Muscle layer of duodenum (tissue), 2 donors: ENCODE data around the gene MTHFS.

Experiments used
- H3K27ac ChIP-seq: one replicate; pipeline ENCODE4 v1.7.0; 2013; ENCODE audit warnings: mild to moderate bottlenecking, low read length
- H3K27me3 ChIP-seq: one replicate; pipeline ENCODE4 v1.7.0; 2013; ENCODE audit warnings: low read depth, mild to moderate bottlenecking, control low read depth, low read length
- H3K36me3 ChIP-seq, 2 donors: one replicate each; pipeline ENCODE4 v1.7.0; 2013; ENCODE audit warnings: low read length in 2 of 2, control low read depth in 1 of 2, mild to moderate bottlenecking in 1 of 2; ENCODE audit not compliant: insufficient read depth in 2 of 2, control insufficient read depth in 1 of 2
- H3K4me1 ChIP-seq, 2 donors: one replicate each; pipeline ENCODE4 v1.7.0; 2013; ENCODE audit warnings: low read length in 2 of 2, mild to moderate bottlenecking in 2 of 2, control low read depth in 1 of 2, moderate library complexity in 1 of 2; ENCODE audit not compliant: insufficient read depth in 2 of 2, control insufficient read depth in 1 of 2
- H3K4me3 ChIP-seq, 2 donors: one replicate each; pipeline ENCODE4 v1.7.0; 2013; ENCODE audit warnings: low read length in 2 of 2, low read depth in 1 of 2, mild to moderate bottlenecking in 1 of 2
- H3K9me3 ChIP-seq, 2 donors: one replicate each; pipeline ENCODE4 v1.7.0; 2013; ENCODE audit warnings: low read length in 2 of 2, control low read depth in 1 of 2, mild to moderate bottlenecking in 1 of 2; ENCODE audit not compliant: control insufficient read depth in 1 of 2
- donor health status: healthy.

The MTHFS gene

DNA sequence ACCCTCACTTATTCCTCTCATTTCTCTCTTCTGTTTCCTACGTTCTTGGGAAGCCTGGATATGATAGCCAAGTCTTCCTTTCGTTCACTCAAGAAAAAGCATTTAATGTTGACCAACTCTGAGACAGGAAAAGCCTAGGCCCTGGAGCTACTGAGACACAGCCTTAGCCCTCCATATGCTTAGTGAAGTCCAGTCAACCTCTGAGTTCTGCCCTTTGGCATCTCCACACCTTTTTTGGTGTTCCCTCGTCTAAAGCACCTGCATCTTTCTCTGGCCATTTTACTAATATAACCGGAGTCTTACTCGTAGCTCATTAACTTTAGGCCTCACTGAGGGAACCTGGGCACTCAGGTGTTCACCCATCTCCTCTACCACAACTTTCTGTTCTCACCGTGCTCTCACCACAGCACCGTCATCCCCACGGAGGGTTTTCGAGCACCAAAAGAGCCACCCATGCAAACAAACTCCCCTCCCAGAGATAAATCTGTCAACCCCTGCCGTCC is 632 bp downstream of the MTHFS start:
- H3K27ac ChIP-seq: peak overlapping the region; percentile 83
- no peaks in the 10 kb centered on the region for H3K27me3 ChIP-seq
- H3K4me1 ChIP-seq: peaks cover 7 to 8% of the 10 kb centered on the region in 2 donors
- no peaks in the 10 kb centered on the region for H3K9me3 ChIP-seq
- no peaks in the 10 kb centered on the region for H3K36me3 ChIP-seq
- H3K4me3 ChIP-seq: peak overlapping the region; percentile 66 to 73

DNA sequence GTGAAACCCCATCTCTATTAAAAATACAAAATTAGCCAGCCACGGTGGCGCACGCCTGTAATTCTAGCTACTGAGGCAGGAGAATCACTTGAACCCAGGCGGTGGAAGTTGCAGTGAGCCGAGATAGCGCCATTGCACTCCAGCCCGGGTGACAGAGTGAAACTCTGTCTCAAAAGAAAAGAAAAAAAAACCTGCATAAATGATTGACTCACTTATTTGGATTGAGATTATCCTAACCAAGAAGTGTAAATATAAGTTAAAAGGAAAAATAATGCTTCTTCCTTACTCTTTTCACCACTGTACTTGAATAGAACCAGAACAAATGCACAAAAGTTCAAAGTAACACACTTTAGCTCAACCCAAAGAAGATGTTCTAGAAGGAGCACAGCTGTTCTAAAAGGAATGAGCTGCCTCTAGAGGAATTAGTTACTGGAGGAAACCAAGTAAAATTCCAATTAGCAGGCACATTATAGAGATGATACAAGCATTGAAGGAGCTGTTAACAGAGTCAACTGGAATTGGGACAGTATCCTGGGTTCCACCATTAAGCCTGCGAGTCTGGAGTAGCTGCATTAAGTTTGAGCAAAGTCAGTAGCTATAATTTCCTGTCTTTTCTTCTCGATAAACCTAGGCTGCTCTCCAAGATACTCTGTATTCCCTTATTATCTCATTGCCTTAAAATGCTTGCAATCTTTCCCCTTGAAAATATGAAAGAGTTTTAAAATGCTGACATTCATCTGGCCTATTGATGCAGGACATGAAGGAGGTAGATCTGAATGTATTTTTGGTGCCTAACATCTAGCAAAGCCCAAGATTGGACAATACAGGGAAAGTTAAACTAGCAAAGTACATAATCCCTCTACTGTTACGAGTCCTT is 9.5 kb downstream of the MTHFS start:
- Histone ChIP-seq H3K9me3 (no peaks in the 10 kb centered on the region), H3K36me3 (peaks cover 6 to 24% of the 10 kb centered on the region in 2 donors), H3K27ac (no peak overlapping the region), H3K27me3 (no peaks in the 10 kb centered on the region), H3K4me1 (no peaks in the 10 kb centered on the region), H3K4me3 (no peak overlapping the region)

DNA sequence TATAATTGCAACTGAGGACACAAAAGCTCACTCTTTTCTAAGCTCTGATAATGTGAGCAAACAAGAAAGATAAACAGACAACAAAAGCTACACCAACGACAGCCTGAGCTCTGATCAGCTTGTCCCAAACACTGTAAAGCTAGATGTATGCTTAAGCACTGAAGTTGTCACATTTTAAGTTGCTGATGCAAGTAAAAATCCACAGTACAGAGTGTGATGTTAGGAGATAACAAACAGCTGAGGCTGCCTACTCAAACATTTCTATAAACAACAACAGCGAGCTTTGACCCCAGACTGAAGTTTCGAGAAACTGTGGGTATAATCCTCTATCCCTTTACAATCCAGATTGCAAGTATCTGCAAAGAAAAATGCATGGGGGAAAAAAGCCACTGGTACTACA is 10.7 kb downstream of the MTHFS start:
- no peaks in the 10 kb centered on the region for H3K9me3 ChIP-seq
- H3K36me3 ChIP-seq: peaks cover 6 to 27% of the 10 kb centered on the region in 2 donors
- no peak overlapping the region for H3K4me3 ChIP-seq
- no peaks in the 10 kb centered on the region for H3K4me1 ChIP-seq
- H3K27ac ChIP-seq: no peak overlapping the region
- H3K27me3 ChIP-seq: no peaks in the 10 kb centered on the region

DNA sequence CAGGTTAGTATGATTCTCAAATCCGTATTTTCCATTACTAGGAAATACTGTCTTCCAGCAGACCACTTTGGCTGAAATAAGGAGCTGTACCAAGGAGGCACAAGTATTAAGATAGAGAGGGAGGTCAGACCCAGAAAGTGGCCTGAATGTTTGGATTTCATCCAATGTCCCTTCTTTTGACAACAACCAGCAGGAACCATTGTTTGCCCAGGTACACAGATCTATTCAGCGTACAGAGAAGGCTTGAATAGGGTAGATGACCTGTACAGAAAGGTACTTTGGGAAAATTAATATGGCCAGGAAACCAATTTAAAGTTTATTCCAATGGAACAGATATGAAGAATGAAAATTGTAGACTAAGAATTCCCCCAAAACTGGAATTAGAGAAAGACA is 12.6 kb downstream of the MTHFS start:
- Histone ChIP-seq H3K27me3 (no peaks in the 10 kb centered on the region), H3K4me1 (no peaks in the 10 kb centered on the region), H3K27ac (no peak overlapping the region), H3K9me3 (peaks cover 0 to 5% of the 10 kb centered on the region in 2 donors), H3K36me3 (peaks cover 7 to 33% of the 10 kb centered on the region in 2 donors), H3K4me3 (no peak overlapping the region)

DNA sequence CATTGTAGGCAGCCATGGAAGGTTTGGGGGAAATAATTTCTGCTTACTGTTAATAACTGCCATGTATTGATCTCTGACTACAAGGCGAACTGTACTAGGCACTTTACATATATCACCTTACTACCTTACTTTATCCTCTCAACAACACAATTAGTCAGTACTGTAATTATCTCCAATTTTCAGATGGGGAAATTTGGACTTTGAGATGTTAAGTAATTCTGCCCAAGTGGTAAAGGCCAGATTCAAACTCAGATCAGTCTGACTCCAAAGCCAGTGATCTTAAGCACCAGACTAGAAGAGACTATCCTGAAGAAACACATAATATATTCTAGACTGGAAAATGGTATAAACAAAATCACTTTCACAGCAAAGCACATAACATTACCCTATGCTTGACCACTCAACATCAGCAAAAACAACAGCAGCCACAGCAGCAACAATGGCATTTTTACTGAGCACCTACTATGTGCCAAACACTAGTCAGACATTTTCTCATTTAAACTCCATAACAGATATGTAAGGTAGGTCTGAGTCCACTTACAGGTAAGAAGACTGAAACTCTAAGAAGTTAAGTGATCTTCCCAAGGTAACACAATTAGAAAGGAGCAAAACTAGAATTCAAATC is 13.1 kb downstream of the MTHFS start:
- peaks cover 9 to 28% of the 10 kb centered on the region in 2 donors for H3K36me3 ChIP-seq
- H3K27ac ChIP-seq: no peak overlapping the region
- no peaks in the 10 kb centered on the region for H3K27me3 ChIP-seq
- no peaks in the 10 kb centered on the region for H3K4me1 ChIP-seq
- H3K4me3 ChIP-seq: no peak overlapping the region
- H3K9me3 ChIP-seq: peaks cover under 1 to 8% of the 10 kb centered on the region in 2 donors

DNA sequence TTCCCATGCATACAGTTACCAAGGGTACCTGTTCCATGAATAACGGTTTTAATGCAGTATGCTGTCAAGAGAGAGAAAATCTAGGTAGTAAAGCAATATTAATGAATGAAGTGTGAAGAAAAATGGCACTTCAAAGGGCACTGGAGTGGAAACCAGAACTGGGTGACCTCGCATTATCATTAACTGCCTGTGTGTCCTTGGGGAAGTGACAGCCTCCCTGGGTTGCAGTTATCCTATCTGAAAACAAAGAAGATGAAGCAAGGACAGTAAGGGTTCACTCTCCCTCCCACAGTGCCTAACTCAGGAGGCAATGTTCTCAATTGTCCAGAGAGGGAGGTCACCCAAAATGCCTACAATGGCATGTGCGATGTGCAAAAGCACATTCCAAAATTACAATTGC is 15.1 kb downstream of the MTHFS start:
- Histone ChIP-seq H3K36me3 (peaks cover 17 to 27% of the 10 kb centered on the region in 2 donors), H3K27me3 (no peaks in the 10 kb centered on the region), H3K9me3 (peaks cover 12 to 18% of the 10 kb centered on the region in 2 donors), H3K4me3 (no peak overlapping the region), H3K4me1 (no peaks in the 10 kb centered on the region), H3K27ac (no peak overlapping the region)

DNA sequence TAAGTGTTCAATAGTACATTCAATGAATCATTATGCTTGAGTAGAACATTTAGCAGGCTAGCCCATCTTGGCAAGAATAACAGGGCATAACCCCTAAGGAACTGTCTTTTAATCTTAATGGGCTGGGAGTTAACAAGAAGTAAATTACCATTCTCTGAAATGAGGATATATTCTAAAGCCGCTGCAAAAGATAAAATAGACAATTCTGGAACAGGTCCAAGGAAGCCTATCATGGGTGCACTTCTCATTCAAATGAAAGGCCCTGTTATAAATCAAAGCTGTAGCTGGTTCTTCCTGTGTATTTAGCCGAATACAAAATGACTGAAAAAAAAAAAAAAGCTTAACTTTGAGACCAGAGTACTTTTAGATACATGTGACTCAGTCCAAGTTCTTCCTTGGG is 15.6 kb downstream of the MTHFS start:
- Histone ChIP-seq H3K4me3 (no peak overlapping the region), H3K27me3 (no peaks in the 10 kb centered on the region), H3K9me3 (peaks cover 12 to 18% of the 10 kb centered on the region in 2 donors), H3K4me1 (no peaks in the 10 kb centered on the region), H3K36me3 (peaks cover 17 to 27% of the 10 kb centered on the region in 2 donors), H3K27ac (no peak overlapping the region)

DNA sequence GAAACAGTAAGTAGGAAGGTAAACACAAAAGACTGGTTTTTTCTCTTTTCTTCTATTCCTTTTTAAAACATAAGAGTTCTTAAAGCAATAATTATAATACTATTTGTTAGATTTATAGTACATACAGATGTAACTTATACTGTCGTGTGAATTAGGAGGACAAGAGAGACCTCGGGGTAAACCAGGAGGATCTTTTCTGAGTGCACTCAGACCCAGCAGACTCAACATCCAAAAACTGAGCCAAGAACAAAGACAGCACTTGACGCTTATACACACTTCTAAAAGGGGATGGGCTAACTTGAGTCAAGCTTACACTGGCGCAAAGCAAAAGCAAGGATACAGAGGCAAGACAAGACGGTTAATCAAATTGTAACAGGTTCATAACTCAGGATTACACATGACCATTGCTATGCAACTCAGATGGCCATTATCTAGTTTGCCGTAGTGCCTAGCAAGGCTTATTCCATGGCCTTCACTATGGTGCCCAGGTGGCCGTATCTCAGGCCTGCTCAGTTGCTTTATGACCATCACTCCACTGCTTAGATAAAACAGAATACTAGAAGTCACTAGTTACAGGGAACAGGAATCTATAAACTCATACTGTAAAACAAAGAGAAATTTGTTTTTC is 18.6 kb downstream of the MTHFS start:
- H3K27ac ChIP-seq: no peak overlapping the region
- no peak overlapping the region for H3K4me3 ChIP-seq
- peaks cover 24% of the 10 kb centered on the region in 2 donors for H3K9me3 ChIP-seq
- no peaks in the 10 kb centered on the region for H3K4me1 ChIP-seq
- H3K27me3 ChIP-seq: no peaks in the 10 kb centered on the region
- H3K36me3 ChIP-seq: peaks cover 20 to 38% of the 10 kb centered on the region in 2 donors

DNA sequence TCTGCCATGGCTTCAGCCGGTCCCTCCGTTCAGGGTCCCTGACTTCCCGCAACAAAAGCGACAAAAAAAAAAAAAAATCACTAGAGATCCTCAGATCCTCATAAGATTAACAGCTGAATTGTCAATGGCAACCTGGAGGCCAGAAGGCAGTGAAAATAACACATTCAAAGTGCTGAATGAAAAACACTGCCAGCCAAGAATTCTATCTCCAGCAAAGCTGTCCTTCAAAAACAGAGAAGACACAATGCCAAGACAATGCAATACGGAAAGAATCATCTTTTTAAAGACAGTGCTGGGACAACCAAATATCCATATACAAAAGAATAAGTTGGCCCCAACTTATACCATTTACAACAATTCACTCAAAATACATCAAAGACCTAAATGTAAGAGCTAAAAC is 21.6 kb downstream of the MTHFS start:
- Histone ChIP-seq H3K4me3 (peak overlapping the region in 1 of 2 donors; percentile 35), H3K4me1 (no peaks in the 10 kb centered on the region), H3K27ac (no peak overlapping the region), H3K27me3 (no peaks in the 10 kb centered on the region), H3K36me3 (peaks cover 7 to 38% of the 10 kb centered on the region in 2 donors), H3K9me3 (peaks cover 24% of the 10 kb centered on the region in 2 donors)

DNA sequence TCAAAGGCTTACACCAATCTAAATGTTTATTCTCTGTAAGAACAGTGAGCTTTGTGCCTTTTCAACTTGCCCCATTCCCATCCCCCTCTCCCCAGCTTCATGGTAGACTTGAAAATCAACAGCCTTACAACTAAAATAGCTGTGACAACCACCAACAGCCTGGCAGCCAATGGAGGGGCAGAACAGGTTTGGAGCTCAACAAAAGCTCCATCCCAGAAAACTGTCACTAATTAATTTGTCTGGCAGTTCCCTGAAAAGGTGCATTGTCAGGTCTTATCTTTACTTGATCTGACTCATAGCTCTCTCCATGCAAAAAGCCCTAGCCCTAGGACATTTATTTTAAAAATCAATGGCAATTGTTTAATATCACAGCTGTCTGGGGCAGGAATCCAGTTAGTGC is 22.6 kb downstream of the MTHFS start:
- Histone ChIP-seq H3K27me3 (no peaks in the 10 kb centered on the region), H3K4me1 (no peaks in the 10 kb centered on the region), H3K4me3 (no peak overlapping the region), H3K27ac (no peak overlapping the region), H3K36me3 (peaks cover 3 to 37% of the 10 kb centered on the region in 2 donors), H3K9me3 (peaks cover 20 to 24% of the 10 kb centered on the region in 2 donors)

DNA sequence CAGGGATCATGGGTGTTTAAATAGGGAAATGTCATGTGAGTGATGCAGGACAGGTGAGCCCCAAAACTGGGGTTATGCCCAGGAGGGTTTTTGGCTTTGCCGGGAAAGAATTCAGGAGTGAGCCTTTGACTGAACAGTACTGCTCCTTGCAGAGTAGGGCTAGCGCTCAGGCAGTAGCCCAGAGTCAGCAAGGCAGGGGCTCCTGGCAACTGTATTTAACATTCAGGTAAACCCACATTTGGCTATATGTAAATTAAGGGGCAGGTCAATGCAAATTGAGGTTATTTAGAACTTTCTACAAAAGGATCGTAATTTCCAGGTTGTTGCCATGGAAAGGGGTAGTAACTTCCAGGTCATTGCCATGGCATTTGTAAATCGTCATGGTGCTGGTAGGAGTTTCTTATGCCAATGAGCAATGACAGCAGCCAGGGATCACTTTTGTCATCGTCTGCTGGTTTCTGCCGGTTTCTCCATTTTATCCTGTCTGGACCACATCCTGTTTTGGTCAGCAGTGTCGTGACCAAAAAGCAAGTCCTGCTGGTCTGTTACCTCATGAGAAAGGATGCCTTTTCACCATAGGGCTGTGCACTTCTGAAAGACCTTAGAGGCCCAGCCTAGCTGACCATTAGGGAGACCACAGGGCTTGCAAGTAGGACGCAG is 24.3 kb downstream of the MTHFS start:
- no peaks in the 10 kb centered on the region for H3K4me1 ChIP-seq
- no peaks in the 10 kb centered on the region for H3K27me3 ChIP-seq
- peaks cover 0 to 27% of the 10 kb centered on the region in 2 donors for H3K36me3 ChIP-seq
- no peak overlapping the region for H3K27ac ChIP-seq
- no peak overlapping the region for H3K4me3 ChIP-seq
- H3K9me3 ChIP-seq: peaks cover 11 to 15% of the 10 kb centered on the region in 2 donors
